NCI-H1417 (cell line): ENCODE measurements around the gene PHF13.

Experiments used
- DNase-seq, 3 experiments: peaks; one replicate each; lab custom pipeline; 2025; lab: John Stamatoyannopoulos, UW

Gene PHF13

GRCh38 chr1:6613361-6614018 lies at the start of gene PHF13:
PHF13 (plus strand) TSS chr1:6613731; CDS start chr1:6614067, 336 bp downstream.
- DNase-seq, result peak; percentile 98 to 99 (median 99)

- DNase-seq, result no peak
These were observed 44.5 kb upstream of the PHF13 start for GRCh38 chr1:6569033-6569432.

GRCh38 chr1:6570100-6570499 lies 43.4 kb upstream of the PHF13 start:
- no peak for DNase-seq

- DNase-seq, result no peak
These were observed 42.5 kb upstream of the PHF13 start for GRCh38 chr1:6570987-6571386.

GRCh38 chr1:6572653-6573383 lies 40.7 kb upstream of the PHF13 start:
- DNase-seq, result no peak

GRCh38 chr1:6574025-6574620 lies 39.4 kb upstream of the PHF13 start:
- no peak for DNase-seq

GRCh38 chr1:6574818-6575217 lies 38.7 kb upstream of the PHF13 start:
- DNase-seq, result no peak

GRCh38 chr1:6577831-6578525 lies 35.6 kb upstream of the PHF13 start:
- no peak for DNase-seq

- DNase-seq, result peak in 1 of 3 experiments; percentile 19
These were observed 34.7 kb upstream of the PHF13 start for GRCh38 chr1:6578624-6579373.

- DNase-seq, result peak; percentile 98
These were observed 34.0 kb upstream of the PHF13 start, which contains the start of gene ZBTB48 for GRCh38 chr1:6579374-6580118. ZBTB48 (plus strand) TSS chr1:6579994; CDS start chr1:6580610, 616 bp downstream.

GRCh38 chr1:6580119-6580592 lies 33.4 kb upstream of the PHF13 start:
- peak in 1 of 3 experiments; percentile 37 for DNase-seq

GRCh38 chr1:6580593-6581409 lies 32.7 kb upstream of the PHF13 start:
- no peak for DNase-seq

- peak in 2 of 3 experiments; percentile 41 to 71 for DNase-seq
These were observed 31.8 kb upstream of the PHF13 start for GRCh38 chr1:6581561-6582305.

GRCh38 chr1:6582370-6582769 lies 31.2 kb upstream of the PHF13 start:
- no peak for DNase-seq

- no peak for DNase-seq
These were observed 29.1 kb upstream of the PHF13 start for GRCh38 chr1:6584126-6585080.

GRCh38 chr1:6585081-6585722 lies 28.3 kb upstream of the PHF13 start:
- no peak for DNase-seq

- DNase-seq, result no peak
These were observed 27.7 kb upstream of the PHF13 start for GRCh38 chr1:6585841-6586240.
